HuH-7.5 (cell line): ENCODE results near the gene OR51S1.
"Not testable (repeated sequence)": the region's sequence is repeated elsewhere in the genome, so short reads cannot be mapped to it uniquely, and the experiment has no call there.

ENCODE experiments used
- DNase-seq: peaks from one replicate; pipeline ENCODE4 v3.0.0; 2011; ENCODE audit warnings: low spot score

OR51S1 gene

DNA sequence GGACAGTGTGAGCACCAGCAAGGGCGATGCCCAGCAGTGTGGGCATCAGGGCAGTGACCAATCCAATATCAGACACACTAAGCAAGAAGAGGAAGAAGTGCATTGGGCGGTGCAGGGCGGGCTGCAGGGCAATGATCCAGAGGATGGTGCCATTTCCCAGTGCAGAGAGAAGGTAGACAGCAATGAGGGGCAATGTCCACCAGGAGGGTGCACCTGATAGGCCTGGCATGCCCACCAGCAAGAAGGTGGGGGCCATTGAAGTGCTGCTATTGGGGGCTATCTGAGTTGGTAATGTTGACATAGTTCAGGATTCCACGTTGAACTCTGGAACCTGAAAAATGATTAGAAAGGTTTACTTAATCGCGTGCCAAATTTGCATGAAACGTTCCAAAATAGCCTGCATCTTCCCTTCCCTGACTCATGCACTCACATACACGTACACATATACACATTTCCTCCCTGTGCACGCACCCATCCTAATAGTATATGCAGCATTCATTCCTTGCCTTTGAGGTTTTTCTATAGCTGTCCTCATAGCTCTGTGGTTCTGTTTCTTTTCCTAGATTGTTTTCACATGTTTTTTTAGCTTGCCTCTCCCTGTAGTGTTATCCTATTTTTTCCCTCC is at the start of gene OR51S1:
OR51S1 (minus strand) TSS at position 301 of the 625 bp plus-strand sequence; CDS start at position 301, 0 bp downstream.
- DNase-seq, result no peak

DNA sequence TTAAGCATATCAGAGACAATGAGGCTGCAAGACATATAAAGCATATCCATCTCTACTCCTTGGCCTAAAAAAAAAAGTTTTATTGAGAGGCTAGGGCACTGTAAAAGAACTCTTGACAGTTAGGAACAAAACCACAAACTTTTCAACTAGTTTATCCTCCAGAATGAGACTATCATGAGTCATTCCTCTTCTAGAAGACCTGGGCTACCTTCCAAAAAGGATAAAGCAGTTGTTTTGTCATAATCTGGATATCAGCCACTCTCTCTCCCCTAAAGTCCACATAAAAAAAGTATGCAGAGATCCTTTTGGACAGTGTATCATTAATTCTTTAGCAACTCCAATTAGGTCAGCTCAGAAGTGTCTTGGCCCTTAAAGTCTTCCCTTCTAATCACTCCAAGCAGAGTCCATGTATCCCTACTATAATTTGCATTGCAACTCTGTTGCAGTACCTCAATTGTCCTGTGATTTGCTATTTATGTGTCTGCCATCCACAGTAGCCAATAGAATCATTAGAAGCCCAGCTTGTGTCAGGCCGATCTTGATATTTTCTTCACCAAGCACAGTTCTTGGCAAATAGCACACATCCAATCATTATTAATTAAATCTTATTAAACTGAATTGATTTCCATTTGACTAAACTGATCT is 43.1 kb upstream of the OR51S1 start:
- DNase-seq, result no peak

DNA sequence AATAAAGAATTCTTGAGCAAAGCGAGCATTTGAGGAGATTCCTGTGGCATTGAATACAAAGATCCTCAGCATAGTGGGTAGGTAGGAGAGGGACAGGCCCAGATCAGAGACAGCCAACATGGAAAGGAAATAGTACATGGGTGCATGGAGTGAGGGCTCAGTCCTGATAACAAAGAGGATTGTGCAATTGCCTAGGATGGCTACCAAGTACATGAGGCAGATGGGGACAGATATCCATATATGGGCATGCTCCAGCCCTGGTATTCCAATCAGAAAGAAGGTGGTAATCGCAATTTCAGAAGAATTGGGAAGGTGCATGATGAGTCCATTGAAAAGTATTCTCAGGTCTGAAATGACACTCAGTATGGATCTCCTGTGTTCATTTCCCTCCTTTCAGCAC is 41.3 kb upstream of the OR51S1 start:
- DNase-seq, result no peak

DNA sequence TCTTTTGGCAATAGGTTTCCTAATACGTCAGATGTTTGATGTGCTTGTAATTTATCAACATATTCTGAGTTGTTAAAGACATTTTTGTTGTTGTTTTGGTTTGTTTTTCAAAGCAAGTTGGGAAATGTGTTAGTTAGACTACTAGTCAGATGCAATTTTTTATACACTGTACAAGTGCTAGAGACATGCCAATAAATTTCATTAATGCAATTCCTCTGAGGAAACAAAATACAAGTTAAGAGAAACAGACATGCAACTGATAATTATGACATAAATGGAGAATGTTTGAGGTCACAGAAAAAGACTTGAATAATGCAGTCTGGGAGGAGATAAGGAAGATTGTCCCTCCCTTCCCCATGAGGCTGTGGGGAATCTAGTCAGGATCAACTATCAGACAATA is 38.6 kb upstream of the OR51S1 start:
- DNase-seq, result no peak

DNA sequence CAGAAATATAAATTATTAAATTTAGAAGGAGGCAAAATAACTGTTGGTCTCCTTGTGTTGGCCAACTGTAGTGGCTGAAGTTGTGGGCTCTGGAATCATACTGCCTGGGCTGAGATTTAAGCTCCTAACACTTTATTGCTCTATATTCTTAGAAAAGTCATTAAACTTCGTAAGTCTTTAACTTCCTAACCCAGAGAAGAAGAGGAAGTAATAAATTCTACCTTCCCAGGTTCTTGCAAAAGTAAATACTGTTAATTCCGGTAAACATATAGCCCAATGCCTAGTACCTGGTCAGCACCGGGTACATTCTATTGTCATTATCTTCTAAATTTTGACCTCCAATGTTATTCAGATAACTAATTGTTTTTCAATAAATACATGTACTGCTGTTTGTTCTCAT is 37.2 kb upstream of the OR51S1 start:
- no peak for DNase-seq

- no peak for DNase-seq
Observed at GRCh38 chr11:4884361-4884760, 35.4 kb upstream of the OR51S1 start.

- no peak for DNase-seq
Observed at GRCh38 chr11:4882543-4882942, 33.5 kb upstream of the OR51S1 start.

DNA sequence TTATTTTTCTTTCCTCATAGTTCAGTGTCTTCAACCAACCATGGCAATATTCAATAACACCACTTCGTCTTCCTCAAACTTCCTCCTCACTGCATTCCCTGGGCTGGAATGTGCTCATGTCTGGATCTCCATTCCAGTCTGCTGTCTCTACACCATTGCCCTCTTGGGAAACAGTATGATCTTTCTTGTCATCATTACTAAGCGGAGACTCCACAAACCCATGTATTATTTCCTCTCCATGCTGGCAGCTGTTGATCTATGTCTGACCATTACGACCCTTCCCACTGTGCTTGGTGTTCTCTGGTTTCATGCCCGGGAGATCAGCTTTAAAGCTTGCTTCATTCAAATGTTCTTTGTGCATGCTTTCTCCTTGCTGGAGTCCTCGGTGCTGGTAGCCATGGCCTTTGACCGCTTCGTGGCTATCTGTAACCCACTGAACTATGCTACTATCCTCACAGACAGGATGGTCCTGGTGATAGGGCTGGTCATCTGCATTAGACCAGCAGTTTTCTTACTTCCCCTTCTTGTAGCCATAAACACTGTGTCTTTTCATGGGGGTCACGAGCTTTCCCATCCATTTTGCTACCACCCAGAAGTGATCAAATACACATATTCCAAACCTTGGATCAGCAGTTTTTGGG is 33.0 kb upstream of the OR51S1 start, which contains the start of gene OR51T1:
OR51T1 (plus strand) TSS at position 41 of the 641 bp plus-strand sequence; CDS start at position 41, 0 bp downstream.
- no peak for DNase-seq

- DNase-seq, result no peak
Observed at GRCh38 chr11:4881188-4881587, 32.2 kb upstream of the OR51S1 start.

- DNase-seq, result no peak
Observed at GRCh38 chr11:4865855-4866254, 16.8 kb upstream of the OR51S1 start.

GRCh38 chr11:4863876-4864275 is 14.9 kb upstream of the OR51S1 start:
- no peak for DNase-seq

DNA sequence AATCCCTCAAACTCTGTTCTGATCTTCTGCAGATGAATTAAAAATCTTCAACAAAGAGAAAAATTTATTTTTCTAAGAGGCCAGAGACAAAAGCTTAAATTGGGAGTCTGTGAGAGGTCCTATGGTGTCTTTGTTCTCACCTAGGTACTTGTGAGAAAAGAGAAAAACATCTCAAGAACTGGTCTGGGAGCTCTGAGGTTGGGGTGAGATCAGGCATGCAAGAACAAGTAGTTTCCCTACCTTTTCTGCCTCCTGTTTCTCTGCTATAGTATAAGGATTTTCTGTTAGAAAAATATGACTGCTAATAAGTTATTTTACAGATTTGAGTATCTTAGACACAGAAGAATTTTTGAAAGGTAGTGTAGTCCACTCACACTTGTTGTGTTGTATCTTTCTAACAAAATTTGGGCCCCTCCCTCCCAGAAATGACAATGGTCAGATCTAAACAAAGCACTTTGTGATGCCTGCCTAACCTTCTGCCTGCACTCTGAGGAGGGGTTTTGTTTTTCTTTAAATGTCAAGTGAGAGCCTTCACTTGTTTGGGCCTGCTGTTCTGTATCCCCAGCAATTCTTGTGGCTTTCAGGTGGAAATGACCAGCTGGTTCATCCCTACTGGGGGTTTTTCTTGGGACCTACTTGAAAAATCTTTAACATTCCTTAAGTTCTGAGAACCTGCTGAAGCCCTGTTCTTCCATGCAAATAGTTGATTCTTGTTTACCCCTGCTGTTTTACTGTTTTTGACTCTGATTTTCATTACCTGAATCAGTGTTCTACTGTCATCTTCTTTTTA is 13.6 kb upstream of the OR51S1 start:
- no peak for DNase-seq

- not testable (repeated sequence) for DNase-seq
Observed at GRCh38 chr11:4854286-4854685, 5.3 kb upstream of the OR51S1 start.

GRCh38 chr11:4851033-4851432 is 2.0 kb upstream of the OR51S1 start:
- no peak for DNase-seq

GRCh38 chr11:4839851-4840549 is 9.0 kb downstream of the OR51S1 start:
- no peak for DNase-seq

- DNase-seq, result no peak
Observed at GRCh38 chr11:4830909-4831308, 18.1 kb downstream of the OR51S1 start.

GRCh38 chr11:4830346-4830745 is 18.7 kb downstream of the OR51S1 start:
- DNase-seq, result no peak

DNA sequence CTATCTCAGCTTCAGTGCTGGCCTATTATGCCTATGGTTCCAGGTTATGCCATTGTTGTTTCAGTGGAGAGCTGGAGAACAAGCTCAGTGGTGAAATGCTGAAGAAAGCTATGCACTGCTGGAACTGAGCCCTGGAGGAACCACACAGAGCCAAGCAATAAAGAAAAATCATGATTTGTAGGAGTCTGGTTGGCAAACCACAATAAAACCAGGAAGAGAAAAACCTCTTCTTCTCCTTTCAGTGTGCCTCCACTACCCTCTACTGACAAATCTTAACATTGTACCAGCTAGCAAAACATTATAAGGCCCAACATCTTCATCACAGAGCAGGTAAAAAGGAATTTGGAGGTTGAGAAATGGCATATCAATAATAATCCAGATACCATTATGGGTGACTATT is 22.6 kb downstream of the OR51S1 start:
- DNase-seq, result no peak

DNA sequence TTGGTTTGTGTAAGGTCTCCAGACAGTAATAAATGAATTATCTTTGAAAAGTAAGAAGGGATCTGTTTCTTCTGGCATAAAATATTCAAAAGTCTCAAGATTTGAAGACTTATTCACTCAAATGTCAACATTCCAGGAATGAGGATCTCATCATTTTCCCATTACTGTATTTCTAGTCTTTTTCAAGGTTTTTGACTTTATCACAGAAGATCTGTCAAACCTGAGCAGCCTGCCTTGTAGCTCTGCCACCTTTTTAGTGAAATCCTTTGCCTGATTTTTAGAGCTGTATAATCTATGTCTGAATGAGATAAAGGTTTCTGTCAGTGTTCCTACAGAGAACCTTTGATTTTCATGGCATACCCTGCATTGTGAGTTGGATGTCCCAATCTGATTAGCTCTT is 23.9 kb downstream of the OR51S1 start:
- no peak for DNase-seq

DNA sequence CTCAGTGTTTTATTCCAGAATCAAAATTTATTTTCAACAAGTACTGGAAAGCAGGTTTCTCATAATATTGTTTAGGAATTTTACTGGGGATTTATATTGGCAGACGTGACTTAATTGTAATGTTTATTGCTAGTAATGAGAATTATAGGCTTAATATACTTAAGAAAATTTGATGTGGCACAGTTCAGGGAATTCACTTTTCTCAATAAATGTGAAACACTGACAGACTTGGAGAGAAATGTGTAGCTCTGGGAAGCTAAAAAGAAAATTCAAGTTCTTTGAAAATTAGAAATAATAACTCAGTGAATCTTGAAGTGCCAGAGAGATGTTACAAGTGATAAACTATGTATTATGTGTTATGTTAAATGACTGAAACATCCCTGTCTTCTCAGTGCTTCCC is 28.0 kb downstream of the OR51S1 start, which contains the start of gene OR51F2:
OR51F2 (plus strand) TSS at position 301 of the 400 bp plus-strand sequence. CDS start 101 bp downstream, outside the sequence.
- DNase-seq, result no peak

DNA sequence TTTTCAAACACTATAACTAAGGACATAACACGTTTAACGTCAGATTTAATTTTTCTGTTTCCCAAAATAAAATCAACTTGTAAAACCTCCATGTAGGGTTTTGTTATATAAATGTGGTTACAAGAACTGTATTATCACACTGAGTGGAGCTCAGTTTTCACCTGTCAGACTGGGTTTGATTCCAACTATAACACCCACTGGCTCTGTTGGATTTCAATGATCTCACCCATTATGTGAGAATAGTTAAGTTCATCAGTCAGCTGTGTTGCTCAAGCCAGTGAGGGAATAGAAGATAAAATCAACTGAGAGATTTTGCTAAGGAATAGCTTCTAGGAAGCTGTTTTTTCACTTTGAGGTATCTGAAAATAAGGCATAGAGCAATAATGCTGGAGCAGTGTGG is 39.8 kb downstream of the OR51S1 start:
- DNase-seq, result no peak

DNA sequence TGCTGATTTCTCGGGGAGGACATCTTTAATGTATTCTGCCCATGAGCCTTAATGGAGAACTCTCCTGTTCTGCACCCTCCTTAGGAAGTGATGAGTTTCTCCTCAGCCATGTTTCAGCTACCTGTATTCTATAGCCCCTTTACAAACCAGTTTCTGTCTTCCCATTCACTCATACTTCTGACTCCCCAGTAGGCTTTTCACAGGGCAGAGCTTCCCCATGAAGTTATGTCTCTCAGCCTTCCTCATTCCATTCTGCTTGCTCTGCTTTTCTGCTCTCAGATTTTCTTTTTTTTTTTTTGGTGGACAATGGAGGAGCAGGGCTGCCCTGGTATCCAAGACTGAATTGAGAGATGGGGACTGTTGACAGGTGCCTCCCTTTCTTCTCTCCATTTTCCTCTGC is 40.5 kb downstream of the OR51S1 start:
- DNase-seq, result no peak
